Transverse colon (tissue), 4 donors: ENCODE results near the gene TMBIM4. TPM values are rescaled to one million over a fixed set of nuclear protein-coding genes. Genes with fewer than 3 reads are reported as not detected.

ENCODE experiments used
- DNase-seq: peaks from one replicate; pipeline ENCODE4 v3.0.0-alpha.2; 2019
- H3K27ac ChIP-seq, 4 donors: fragments of 200-600 bp; sonication (generic); 2 replicates each; pipeline ENCODE4 v1.5.1; 2016 to 2018; ENCODE audit warnings: inconsistent platforms in 4 of 4
- H3K27me3 ChIP-seq: fragments of 200-600 bp; sonication (generic); 2 replicates; pipeline ENCODE4 v1.5.1; 2017; ENCODE audit warnings: inconsistent platforms
- H3K36me3 ChIP-seq, 4 donors: fragments of 200-600 bp; sonication (generic); 2 replicates each; pipeline ENCODE4 v1.5.1; 2017 to 2019; ENCODE audit warnings: inconsistent platforms in 4 of 4
- H3K4me1 ChIP-seq, 4 donors: fragments of 200-600 bp; sonication (generic); 2 replicates each; pipeline ENCODE4 v1.5.1; 2017 to 2020; ENCODE audit warnings: inconsistent platforms in 4 of 4
- H3K4me3 ChIP-seq, 4 donors: fragments of 200-600 bp; sonication (generic); 1 replicate in 1 of 4; 2 replicates in 3 of 4; pipeline versions ENCODE4 v1.5.1 to v1.6.1; 2017 to 2019; ENCODE audit warnings: inconsistent platforms in 4 of 4
- H3K9me3 ChIP-seq, 2 donors: fragments of 200-600 bp; sonication (generic); 2 replicates each; pipeline ENCODE4 v1.5.1; 2017 to 2019; ENCODE audit warnings: inconsistent platforms in 2 of 2
- EP300 ChIP-seq: sonication (generic); formaldehyde crosslinking; IDR thresholded peaks from one replicate; pipeline ENCODE4 v1.6.1; 2017; ENCODE audit warnings: antibody characterized with exemption, low read depth
- POLR2A ChIP-seq: fragments of 450-650 bp; IDR thresholded peaks from one replicate; pipeline ENCODE4 v1.6.1; 2016; ENCODE audit warnings: antibody characterized with exemption, mild to moderate bottlenecking, moderate library complexity
- POLR2AphosphoS5 ChIP-seq, 3 donors: sonication (generic); formaldehyde crosslinking; IDR thresholded peaks; one replicate each; pipeline ENCODE4 v1.6.1; 2016; ENCODE audit warnings: antibody characterized with exemption in 3 of 3
- WGBS, 2 donors: methylation state at CpG; one replicate each; pipeline ENCODE4 v1.1.5; 2018; ENCODE audit warnings: low coverage in 1 of 2; 5-methylcytosine and 5-hydroxymethylcytosine counted together
- in situ Hi-C, 4 donors: fragments of 200-750 bp; cut with MboI; loops; one replicate each; pipeline versions ENCODE4 v1.15.0 to v1.15.1; 2017; ENCODE audit warnings: low sequenced_read_pairs in 3 of 4, low pct_ligation_motif_present in 1 of 4, low pct_unique_long_range_greater_than_20kb in 1 of 4
- intact Hi-C: fragments of 100-400 bp; cut with DNase I; formaldehyde crosslinking; loops from one replicate; pipeline ENCODE4 v1.15.1; 2023; ENCODE audit warnings: low total_unique reads
- total RNA-seq, 4 donors: library from RNA; depleted of rRNA; stranded (reverse); fragments of >200 nt; gene quantifications; one replicate each; pipeline ENCODE4 v1.1.0, GENCODE V29; 2016
- TF ChIP-seq, protein P1 (sequence below), 5 experiments: fragments of 200-600 bp in 3 of 5; fragments of 450-650 bp in 2 of 5; sonication (generic) in 3 of 5; IDR thresholded peaks; 1 replicate in 2 of 5; 2 replicates in 3 of 5; pipeline ENCODE4 v1.5.1; 2016 to 2017; ENCODE audit warnings: antibody characterized with exemption in 5 of 5, inconsistent platforms in 3 of 5, mild to moderate bottlenecking in 2 of 5, moderate library complexity in 1 of 5

The TMBIM4 gene
- total RNA-seq, 4 donors from 2014 or later: 15.5 to 217 (median 98.8) TPM

DNA sequence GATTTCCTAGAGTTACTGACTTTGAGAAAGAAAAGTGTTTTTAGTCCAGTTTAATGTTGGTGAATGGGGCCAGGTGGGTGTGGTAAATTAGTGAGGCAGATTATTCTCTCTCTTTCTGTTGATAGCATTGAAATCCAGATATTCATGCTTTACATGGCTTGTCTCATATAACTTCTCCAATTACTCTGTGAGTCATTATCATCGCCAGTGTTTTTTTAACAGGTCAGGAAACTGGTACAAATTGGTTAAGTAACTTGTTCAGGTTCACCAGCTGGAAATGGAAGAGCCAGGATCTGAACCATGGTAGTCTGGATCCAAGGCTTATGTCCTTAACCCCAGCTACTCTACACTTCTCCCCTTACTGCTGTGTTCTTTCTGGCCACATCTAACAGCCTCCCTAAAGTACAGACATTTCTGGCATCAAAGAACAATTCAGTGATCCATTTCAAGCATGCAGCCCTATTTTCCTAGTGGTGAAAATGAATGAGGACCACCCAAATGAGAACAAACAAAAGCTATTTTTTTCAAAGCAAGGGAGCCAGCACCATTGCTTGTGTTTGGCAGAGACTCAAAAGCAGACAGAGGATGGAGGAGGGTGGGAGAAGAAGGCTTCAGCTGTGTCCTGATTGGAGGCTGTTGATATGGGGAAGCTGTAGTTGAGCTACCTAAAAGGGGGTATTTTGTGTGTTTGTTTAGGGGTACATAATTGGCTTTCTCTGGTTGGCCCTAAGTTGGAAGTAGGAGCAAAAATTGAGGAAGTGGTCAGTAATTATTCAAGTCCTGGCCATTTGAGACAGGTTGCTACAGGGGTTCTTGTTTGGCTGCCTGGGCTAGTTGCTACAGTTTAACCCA lies 20.9 kb upstream of the TMBIM4 start:
- H3K4me1 ChIP-seq: peaks cover 0 to 6% (median 4%) of the 10 kb centered on the region in 4 donors
- peak overlapping the region in 2 of 4 donors; percentile 42 to 47 for H3K4me3 ChIP-seq

DNA sequence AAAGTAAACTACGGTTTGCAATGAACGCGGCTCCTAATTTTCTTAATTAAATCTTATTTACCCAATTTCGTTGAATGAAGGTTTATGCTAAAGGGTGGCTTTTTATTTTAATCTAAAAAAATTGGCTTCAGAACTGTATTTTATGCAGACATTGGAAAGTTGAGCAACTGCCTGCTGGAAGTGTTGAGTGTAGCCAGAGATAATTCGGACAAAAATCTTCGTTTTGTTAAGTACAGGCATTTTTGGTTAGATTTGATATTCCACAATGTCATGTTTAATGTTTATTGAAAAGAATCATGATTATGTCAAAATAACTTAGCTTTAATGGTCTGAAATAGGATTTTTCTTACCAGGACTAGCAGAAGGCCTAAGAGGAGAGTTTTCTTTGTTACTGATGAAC lies 20.1 kb upstream of the TMBIM4 start:
- H3K27me3 ChIP-seq: peaks cover 24% of the 10 kb centered on the region
- peak overlapping the region in 3 of 4 donors; percentile 42 to 47 (median 47) for H3K4me3 ChIP-seq
- DNase-seq: no peak
- TF ChIP-seq, protein P1, sequence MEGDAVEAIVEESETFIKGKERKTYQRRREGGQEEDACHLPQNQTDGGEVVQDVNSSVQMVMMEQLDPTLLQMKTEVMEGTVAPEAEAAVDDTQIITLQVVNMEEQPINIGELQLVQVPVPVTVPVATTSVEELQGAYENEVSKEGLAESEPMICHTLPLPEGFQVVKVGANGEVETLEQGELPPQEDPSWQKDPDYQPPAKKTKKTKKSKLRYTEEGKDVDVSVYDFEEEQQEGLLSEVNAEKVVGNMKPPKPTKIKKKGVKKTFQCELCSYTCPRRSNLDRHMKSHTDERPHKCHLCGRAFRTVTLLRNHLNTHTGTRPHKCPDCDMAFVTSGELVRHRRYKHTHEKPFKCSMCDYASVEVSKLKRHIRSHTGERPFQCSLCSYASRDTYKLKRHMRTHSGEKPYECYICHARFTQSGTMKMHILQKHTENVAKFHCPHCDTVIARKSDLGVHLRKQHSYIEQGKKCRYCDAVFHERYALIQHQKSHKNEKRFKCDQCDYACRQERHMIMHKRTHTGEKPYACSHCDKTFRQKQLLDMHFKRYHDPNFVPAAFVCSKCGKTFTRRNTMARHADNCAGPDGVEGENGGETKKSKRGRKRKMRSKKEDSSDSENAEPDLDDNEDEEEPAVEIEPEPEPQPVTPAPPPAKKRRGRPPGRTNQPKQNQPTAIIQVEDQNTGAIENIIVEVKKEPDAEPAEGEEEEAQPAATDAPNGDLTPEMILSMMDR (IDR thresholded peaks at IDR 0.05): no peak
- no peak for TF ChIP-seq POLR2AphosphoS5 (IDR thresholded peaks at IDR 0.05)
- no peak for TF ChIP-seq EP300
- TF ChIP-seq POLR2A: no peak
- peaks cover 0 to 6% (median 4%) of the 10 kb centered on the region in 4 donors for H3K4me1 ChIP-seq
- no peaks in the 10 kb centered on the region for H3K36me3 ChIP-seq
- 63 to 73% methylated on average over 6 of the region's 6 CpGs for WGBS, 2 donors
- intact Hi-C loops: loop anchor here (10.0 kb wide), 1 partner anchor 315 kb away; no protein-coding TSS in a partner anchor
- H3K9me3 ChIP-seq: no peaks in the 10 kb centered on the region
- H3K27ac ChIP-seq: peak overlapping the region; percentile 70 to 81 (median 77)
- in situ Hi-C loops: no loop called here

More for the DNA sequence above, 20.9 kb upstream of the TMBIM4 start:
- H3K36me3 ChIP-seq: no peaks in the 10 kb centered on the region
- in situ Hi-C loops (no loop called here), intact Hi-C loops (loop anchor here (10.0 kb wide), 1 partner anchor 316 kb away; no protein-coding TSS in a partner anchor)
- H3K27me3 ChIP-seq: peaks cover 18% of the 10 kb centered on the region
- peak overlapping the region in 3 of 4 donors; percentile 77 to 81 (median 77) for H3K27ac ChIP-seq
- no peak for DNase-seq
- H3K9me3 ChIP-seq: no peaks in the 10 kb centered on the region
- WGBS, 2 donors: 78 to 80% methylated on average over 1 of the region's 1 CpG
- TF ChIP-seq, protein P1 (IDR thresholded peaks at IDR 0.05): no peak
- no peak for TF ChIP-seq POLR2A
- no peak for TF ChIP-seq EP300
- TF ChIP-seq POLR2AphosphoS5 (IDR thresholded peaks at IDR 0.05): no peak

GRCh38 chr12:66189486-66189843 lies 19.7 kb upstream of the TMBIM4 start:
- H3K27ac ChIP-seq: peak overlapping the region; percentile 70 to 81 (median 77)
- peaks cover 0 to 6% (median 4%) of the 10 kb centered on the region in 4 donors for H3K4me1 ChIP-seq
- no peak for DNase-seq
- peak overlapping the region in 3 of 4 donors; percentile 42 to 47 (median 47) for H3K4me3 ChIP-seq
- no peaks in the 10 kb centered on the region for H3K9me3 ChIP-seq
- H3K36me3 ChIP-seq: no peaks in the 10 kb centered on the region
- TF ChIP-seq POLR2A (no peak), EP300 (no peak), POLR2AphosphoS5 (IDR thresholded peaks at IDR 0.05) (no peak)
- TF ChIP-seq, protein P1 (IDR thresholded peaks at IDR 0.05): no peak
- in situ Hi-C loops (no loop called here), intact Hi-C loops (no loop called here)
- 32 to 64% methylated on average over 5 to 16 of the region's 18 CpGs for WGBS, 2 donors
- peaks cover 24% of the 10 kb centered on the region for H3K27me3 ChIP-seq

- Histone ChIP-seq H3K36me3 (no peaks in the 10 kb centered on the region), H3K27ac (peak within 1 kb of the TSS; percentile 70 to 81 (median 77)), H3K27me3 (peaks cover 24% of the 10 kb centered on the region), H3K4me1 (peaks cover 0 to 6% (median 4%) of the 10 kb centered on the region in 4 donors), H3K4me3 (peak within 1 kb of the TSS; percentile 2 to 47 (median 44)), H3K9me3 (no peaks in the 10 kb centered on the region)
- TF ChIP-seq POLR2A (peak; percentile 76), EP300 (peak; percentile 90), POLR2AphosphoS5 (IDR thresholded peaks at IDR 0.05) (peak; percentile 85 to 92 (median 89))
- TF ChIP-seq, protein P1 (IDR thresholded peaks at IDR 0.05): no peak
- intact Hi-C loops: no loop called here
- WGBS, 2 donors: 27% methylated on average over 71 of the region's 82 CpGs; no CpG with 5 or more reads in 1 of the 2 donors
- in situ Hi-C loops: no loop called here
- DNase-seq: peak; percentile 83
Observed at GRCh38 chr12:66188584-66189485, 19.0 kb upstream of the TMBIM4 start, which contains the start of gene IRAK3. IRAK3 (plus strand) TSS chr12:66189214; CDS start chr12:66189300, 86 bp downstream.
